HCT116 (cell line): ENCODE results near the gene VSTM1. TPM values are rescaled to one million over a fixed set of nuclear protein-coding genes. Genes with fewer than 3 reads are reported as not detected.

ENCODE experiments used
- ATAC-seq: fragments of 200-7000 bp; cut with Tn5 transposase; 2 replicates; pipeline ENCODE4 v1.9.1; 2020; ENCODE audit warnings: mild to moderate bottlenecking, moderate library complexity
- BruUV-seq: library from RNA; stranded (reverse); fragments of 400-500 nt; replicated peaks from 2 replicates; lab custom pipeline; 2021; lab: Mats Ljungman, UMichigan
- CTCF ChIA-PET: fragments of 300-600 bp; sonication (Branson Sonifier 250); formaldehyde crosslinking; loops from one replicate; lab custom pipeline; 2021; ENCODE audit warnings: antibody characterized with exemption; lab: Charles Lee
- POLR2A ChIA-PET: fragments of 300-600, 350-600 bp; sonication (Branson Sonifier 250); formaldehyde crosslinking; loops from one replicate; lab custom pipeline; 2021; ENCODE audit warnings: antibody characterized with exemption; lab: Charles Lee
- RAD21 ChIA-PET, 2 experiments: fragments of 300-600 bp; sonication (Branson Sonifier 250); formaldehyde crosslinking; loops; one replicate each; lab custom pipeline; 2023; ENCODE audit warnings: low total read pairs in 2 of 2; ENCODE audit not compliant: uncharacterized antibody in 2 of 2, unreplicated experiment in 2 of 2, low non-redundant PET in 1 of 2; lab: Charles Lee
- DNase-seq: peaks from one replicate; pipeline ENCODE4 v3.0.0-alpha.2; 2010; ENCODE audit warnings: low read depth, low spot score
- H2AFZ ChIP-seq: fragments of 200-600 bp; shearing (Covaris generic), sonication (generic); 2 replicates; pipeline ENCODE4 v1.6.1; 2017; ENCODE audit warnings: low read depth, mixed run types, mixed read lengths, antibody characterized with exemption, low read length; ENCODE audit not compliant: poor library complexity, severe bottlenecking
- H3K27ac ChIP-seq: 2 replicates; pipeline ENCODE4 v1.5.1; 2012; ENCODE audit warnings: low read depth, low read length
- H3K27me3 ChIP-seq: fragments of 200-600 bp; sonication (generic); 2 replicates; pipeline ENCODE4 v1.6.1; 2016; ENCODE audit warnings: mixed run types, low read length, mixed read lengths; ENCODE audit not compliant: insufficient read depth
- H3K36me3 ChIP-seq, 2 experiments: fragments of 200-500 bp in 1 of 2; fragments of 200-600 bp in 1 of 2; sonication (Bioruptor generic) in 1 of 2; sonication (generic) in 1 of 2; 2 replicates each; pipeline versions ENCODE4 v1.5.1 to v1.6.1; 2014 to 2016; ENCODE audit warnings: low read length in 2 of 2, inconsistent platforms in 1 of 2, mixed read lengths in 1 of 2, mixed run types in 1 of 2; ENCODE audit not compliant: insufficient read depth in 2 of 2, control insufficient read depth in 1 of 2
- H3K4me1 ChIP-seq, 2 experiments: fragments of 200-600 bp in 1 of 2; sonication (generic) in 1 of 2; 2 replicates each; pipeline versions ENCODE4 v1.5.1 to v1.6.1; 2012 to 2017; ENCODE audit warnings: low read length in 2 of 2, inconsistent platforms in 1 of 2, mild to moderate bottlenecking in 1 of 2, mixed read lengths in 1 of 2, mixed run types in 1 of 2, moderate library complexity in 1 of 2; ENCODE audit not compliant: insufficient read depth in 2 of 2, control insufficient read depth in 1 of 2
- H3K4me2 ChIP-seq: fragments of 200-600 bp; sonication (generic); 2 replicates; pipeline ENCODE4 v1.6.1; 2017; ENCODE audit warnings: mixed run types, low read length, mixed read lengths
- H3K4me3 ChIP-seq, 2 experiments: fragments of 200-600 bp in 1 of 2; sonication (generic) in 1 of 2; replicated peaks in 1 of 2; 2 replicates each; pipeline ENCODE4 v1.5.1; 2011 to 2016; ENCODE audit warnings: low read length in 2 of 2, control low read depth in 1 of 2, low read depth in 1 of 2, mild to moderate bottlenecking in 1 of 2, mixed read lengths in 1 of 2, mixed run types in 1 of 2
- H3K79me2 ChIP-seq: fragments of 200-600 bp; sonication (generic); 2 replicates; pipeline ENCODE4 v1.6.1; 2017; ENCODE audit warnings: mild to moderate bottlenecking, mixed run types, low read length, moderate library complexity, mixed read lengths; ENCODE audit not compliant: insufficient read depth
- H3K9ac ChIP-seq: fragments of 200-600 bp; sonication (generic); 2 replicates; pipeline ENCODE4 v1.6.1; 2016; ENCODE audit warnings: low read length, mixed read lengths
- H3K9me2 ChIP-seq: fragments of 200-600 bp; sonication (generic), shearing (Covaris generic); 2 replicates; pipeline ENCODE4 v1.6.1; 2017; ENCODE audit warnings: mixed run types, mild to moderate bottlenecking, moderate library complexity; ENCODE audit not compliant: insufficient read depth
- H3K9me3 ChIP-seq, 2 experiments: fragments of 200-500 bp in 1 of 2; fragments of 200-600 bp in 1 of 2; sonication (Bioruptor generic) in 1 of 2; sonication (generic) in 1 of 2; 2 replicates each; pipeline ENCODE4 v1.6.1; 2014 to 2017; ENCODE audit warnings: low read length in 2 of 2, mixed read lengths in 2 of 2, inconsistent platforms in 1 of 2, low read depth in 1 of 2, mild to moderate bottlenecking in 1 of 2, mixed run types in 1 of 2, moderate library complexity in 1 of 2; ENCODE audit not compliant: control insufficient read depth in 1 of 2, insufficient read depth in 1 of 2
- H4K20me1 ChIP-seq: fragments of 200-600 bp; sonication (generic), shearing (Covaris generic); 2 replicates; pipeline ENCODE4 v1.6.1; 2017; ENCODE audit warnings: mixed run types, mild to moderate bottlenecking, moderate library complexity; ENCODE audit not compliant: insufficient read depth
- ATF3 ChIP-seq: IDR thresholded peaks from 2 replicates; pipeline ENCODE4 v1.6.1; 2012
- CBX3 ChIP-seq: IDR thresholded peaks from 2 replicates; pipeline ENCODE4 v1.6.1; 2012; ENCODE audit warnings: low read depth
- CTCF ChIP-seq, 3 experiments: fragments of 200-600 bp in 1 of 3; sonication (generic) in 1 of 3; IDR thresholded peaks in 2 of 3; conservative IDR thresholded peaks in 1 of 3; 2 replicates each; pipeline ENCODE4 v1.5.1; 2012 to 2017; ENCODE audit warnings: low read depth in 2 of 3, low read length in 2 of 3, antibody characterized with exemption in 1 of 3, borderline replicate concordance in 1 of 3, control low read depth in 1 of 3, mild to moderate bottlenecking in 1 of 3, mixed read lengths in 1 of 3, mixed run types in 1 of 3, moderate library complexity in 1 of 3; ENCODE audit not compliant: insufficient read depth in 1 of 3
- EGR1 ChIP-seq: IDR thresholded peaks from 2 replicates; pipeline ENCODE4 v1.6.1; 2012; ENCODE audit warnings: low read depth
- EZH2 ChIP-seq: fragments of 200-600 bp; sonication (generic); IDR thresholded peaks from 2 replicates; pipeline ENCODE4 v1.6.1; 2017; ENCODE audit warnings: antibody characterized with exemption, mixed run types
- FOSL1 ChIP-seq: IDR thresholded peaks from 2 replicates; pipeline ENCODE4 v1.6.1; 2012; ENCODE audit warnings: low read depth
- MAX ChIP-seq: IDR thresholded peaks from 2 replicates; pipeline ENCODE4 v1.6.1; 2012
- POLR2A ChIP-seq: IDR thresholded peaks from 2 replicates; pipeline ENCODE4 v1.7.0; 2011; ENCODE audit warnings: borderline replicate concordance; ENCODE audit not compliant: insufficient read depth, insufficient read length; ENCODE audit errors: extremely low read depth
- REST ChIP-seq: IDR thresholded peaks from 2 replicates; pipeline ENCODE4 v1.6.1; 2012; ENCODE audit warnings: low read depth
- SP1 ChIP-seq: IDR thresholded peaks from 2 replicates; pipeline ENCODE4 v1.6.1; 2012; ENCODE audit warnings: low read depth
- TCF7L2 ChIP-seq: IDR thresholded peaks from 2 replicates; pipeline ENCODE4 v1.7.0; 2011; ENCODE audit warnings: borderline replicate concordance, inconsistent platforms; ENCODE audit not compliant: insufficient read depth, insufficient read length; ENCODE audit errors: extremely low read depth
- YY1 ChIP-seq: IDR thresholded peaks from 2 replicates; pipeline ENCODE4 v1.6.1; 2011; ENCODE audit warnings: low read length, low read depth, moderate library complexity, mild to moderate bottlenecking; ENCODE audit not compliant: insufficient replicate concordance; ENCODE audit errors: extremely low read depth
- ZBTB33 ChIP-seq: IDR thresholded peaks from 2 replicates; pipeline ENCODE4 v1.6.1; 2011; ENCODE audit warnings: mild to moderate bottlenecking, low read length, moderate library complexity; ENCODE audit not compliant: insufficient replicate concordance; ENCODE audit errors: extremely low read depth
- ZFX ChIP-seq: fragments of 450-650 bp; IDR thresholded peaks from 2 replicates; pipeline ENCODE4 v1.6.1; 2017
- intact Hi-C: fragments of 100-400 bp; cut with micrococcal nuclease; formaldehyde crosslinking; loops from 2 replicates; pipeline ENCODE4 v1.10.0; 2022
- total RNA-seq: library from RNA; stranded (reverse); gene quantifications from one replicate; pipeline ENCODE4 v1.2.1, GENCODE V29; 2021; ENCODE audit not compliant: unreplicated experiment

The VSTM1 gene
- total RNA-seq, 1 experiment from 2014 or later, result not detected

GRCh38 chr19:54040003-54040402 lies 23.7 kb downstream of the VSTM1 start:
- TF ChIP-seq ZFX, result no peak
- TF ChIP-seq YY1, result no peak
- no peak for TF ChIP-seq SP1
- TF ChIP-seq ATF3, result no peak
- no peak for TF ChIP-seq MAX
- TF ChIP-seq EZH2, result no peak
- no peak for TF ChIP-seq REST
- no peak for TF ChIP-seq EGR1
- no peak for TF ChIP-seq CTCF (IDR thresholded peaks at IDR 0.05 in 2 of 3, conservative IDR thresholded peaks at IDR 0.05 in 1 of 3; ENCODE audit: borderline replicate concordance in 1 of 3, insufficient read depth in 1 of 3, low read depth in 2 of 3, low read length in 2 of 3)
- no peak for TF ChIP-seq POLR2A
- TF ChIP-seq TCF7L2, result no peak
- TF ChIP-seq FOSL1, result no peak
- no peak for TF ChIP-seq ZBTB33
- no peak for TF ChIP-seq CBX3
- POLR2A ChIA-PET, result interaction anchor here (0.6 kb wide), 1 partner anchor 384 kb away, joined by 5 read pairs; no protein-coding TSS in a partner anchor

More at GRCh38 chr19:54040003-54040402, 23.7 kb downstream of the VSTM1 start:
- ATAC-seq (no peak), DNase-seq (no peak)
- ChIA-PET RAD21 (no interaction called here), CTCF (interaction anchor here (1.0 to 1.3 kb wide), 2 partner anchors 10 to 16 kb away, joined by 3 to 4 read pairs; no protein-coding TSS in a partner anchor)
- no peak overlapping the region for H2AFZ ChIP-seq
- no peak overlapping the region for H3K9ac ChIP-seq
- no TSS peak for BruUV-seq
- no peaks in the 10 kb centered on the region for H3K79me2 ChIP-seq
- H3K4me3 ChIP-seq, result no peak overlapping the region
- no peak overlapping the region for H3K4me2 ChIP-seq
- no peaks in the 10 kb centered on the region for H3K36me3 ChIP-seq
- 0 out of 2 replicates have a peak, but pooled peaks cover under 1% of the 10 kb centered on the region for H3K27me3 ChIP-seq
- no peaks in the 10 kb centered on the region for H4K20me1 ChIP-seq
- H3K27ac ChIP-seq, result no peak overlapping the region
- no peaks in the 10 kb centered on the region for H3K9me2 ChIP-seq
- intact Hi-C loops, result no loop called here
- peaks cover 0 to 9% of the 10 kb centered on the region in 2 experiments; a peak in 2 of 4 replicates for H3K4me1 ChIP-seq
- H3K9me3 ChIP-seq, result no peaks in the 10 kb centered on the region
